ENCODE measurements around the gene TRERF1. TPM values are rescaled to one million over a fixed set of nuclear protein-coding genes. Genes with fewer than 3 reads are reported as not detected.

Gene TRERF1
- total RNA-seq, 5 donors from 2014 or later (not counting 1 experiment from before 2014, with no cell fraction given), result 20.5 to 52.2 (median 25.6) TPM

DNA sequence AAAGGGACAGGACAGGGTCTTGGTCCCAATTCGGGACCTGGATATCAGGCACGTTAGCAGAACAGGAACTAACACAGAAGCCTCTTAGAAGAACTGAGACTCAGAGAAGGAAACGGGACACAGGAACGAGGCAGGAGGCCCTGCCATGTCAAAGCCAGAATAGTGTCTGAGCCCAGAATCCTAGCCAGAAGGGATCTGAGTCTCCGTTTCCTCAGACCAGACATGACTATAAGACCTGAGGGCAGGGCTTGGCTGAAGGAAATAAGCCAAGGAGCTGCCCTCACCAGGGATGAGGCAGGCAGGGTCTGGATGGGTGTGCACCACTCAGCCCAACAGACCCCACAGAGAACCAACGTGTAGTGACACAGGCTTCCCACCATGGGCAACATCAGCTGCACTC is 40.3 kb downstream of the TRERF1 start:
- H3K27ac Mint-ChIP-seq, result peak overlapping the region in 1 of 2 donors; percentile 79
- CTCF ChIA-PET, result interaction anchor here in 1 of 2 donors (0.6 kb wide), 1 partner anchor 30 kb away, joined by 3 read pairs; no protein-coding TSS in a partner anchor

GRCh38 chr6:42410861-42411260 is 40.9 kb downstream of the TRERF1 start:
- no peaks in the 10 kb centered on the region for H3K27me3 Mint-ChIP-seq
- H3K27ac Mint-ChIP-seq, result peak overlapping the region; percentile 48 to 79
- H3K4me1 ChIP-seq (ENCODE audit: control insufficient read depth in 1 of 2, extremely low read depth in 1 of 2, insufficient read depth in 2 of 2, low read length in 2 of 2), result peaks cover 3 to 22% of the 10 kb centered on the region in 2 experiments
- peaks cover 0 to 7% of the 10 kb centered on the region in 2 donors for H3K36me3 ChIP-seq (ENCODE audit: control insufficient read depth in 2 of 2, extremely low read depth in 1 of 2, insufficient read depth in 1 of 2, low read length in 1 of 2)
- POLR2A ChIA-PET, result no interaction called here
- CTCF ChIA-PET, result interaction anchor here in 1 of 2 donors (0.6 kb wide), 1 partner anchor 31 kb away, joined by 3 read pairs; no protein-coding TSS in a partner anchor
- H3K27me3 ChIP-seq (replicated peaks in 1 of 2; ENCODE audit: control insufficient read depth in 2 of 2, extremely low read depth in 1 of 2, insufficient read depth in 2 of 2, low read length in 1 of 2), result no peaks in the 10 kb centered on the region
- H3K4me3 Mint-ChIP-seq, result no peak overlapping the region
- peaks cover 68 to 73% (median 69%) of the 10 kb centered on the region in 3 donors for H3K4me1 Mint-ChIP-seq
- H3K9me3 ChIP-seq, result no peaks in the 10 kb centered on the region
- no peak for DNase-seq
- no peak overlapping the region for H3K4me3 ChIP-seq (ENCODE audit: control insufficient read depth in 1 of 2, extremely low read depth in 1 of 2, low read length in 1 of 2)
- no peaks in the 10 kb centered on the region for H3K36me3 Mint-ChIP-seq
- no peak for ATAC-seq (replicated peaks in 1 of 4)
- no peak overlapping the region for H3K27ac ChIP-seq (ENCODE audit: low read length)
- no peaks in the 10 kb centered on the region for H3K9me3 Mint-ChIP-seq
- WGBS (ENCODE audit: insufficient coverage), result 100% methylated on average over 1 of the region's 1 CpG

More for the DNA sequence above, 40.3 kb downstream of the TRERF1 start:
- Histone ChIP-seq H3K36me3 (ENCODE audit: control insufficient read depth in 2 of 2, extremely low read depth in 1 of 2, insufficient read depth in 1 of 2, low read length in 1 of 2) (peaks cover 0 to 7% of the 10 kb centered on the region in 2 donors), H3K4me3 (ENCODE audit: control insufficient read depth in 1 of 2, extremely low read depth in 1 of 2, low read length in 1 of 2) (no peak overlapping the region), H3K4me1 (ENCODE audit: control insufficient read depth in 1 of 2, extremely low read depth in 1 of 2, insufficient read depth in 2 of 2, low read length in 2 of 2) (peaks cover 3 to 18% of the 10 kb centered on the region in 2 experiments), H3K27ac (ENCODE audit: low read length) (no peak overlapping the region), H3K27me3 (replicated peaks in 1 of 2; ENCODE audit: control insufficient read depth in 2 of 2, extremely low read depth in 1 of 2, insufficient read depth in 2 of 2, low read length in 1 of 2) (no peaks in the 10 kb centered on the region), H3K9me3 (no peaks in the 10 kb centered on the region)
- DNase-seq (no peak), ATAC-seq (replicated peaks in 1 of 4) (no peak)
- Mint-ChIP-seq H3K4me3 (no peak overlapping the region), H3K36me3 (no peaks in the 10 kb centered on the region), H3K9me3 (no peaks in the 10 kb centered on the region), H3K4me1 (peaks cover 66 to 73% (median 69%) of the 10 kb centered on the region in 3 donors), H3K27me3 (no peaks in the 10 kb centered on the region)
- POLR2A ChIA-PET, result no interaction called here
- 85% methylated on average over 5 of the region's 6 CpGs for WGBS (ENCODE audit: insufficient coverage)

DNA sequence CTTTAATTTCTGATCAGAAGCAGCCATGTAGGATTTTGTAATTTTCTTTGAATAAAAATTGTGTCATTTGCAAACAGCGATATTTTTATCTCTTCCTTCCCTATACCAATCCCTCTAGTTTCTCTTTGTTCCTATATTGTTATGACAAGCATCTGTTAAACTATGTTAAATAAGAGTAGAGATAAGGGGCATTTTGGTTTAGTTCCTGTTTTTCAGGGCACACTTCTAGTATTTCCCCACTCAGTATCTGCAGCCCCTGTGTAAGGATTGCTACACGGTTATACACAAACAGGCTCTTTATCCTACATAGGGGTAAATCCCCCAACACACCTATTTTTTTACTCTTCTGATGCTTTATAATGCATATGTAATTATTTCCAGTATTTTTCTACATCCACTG is 42.1 kb downstream of the TRERF1 start:
- DNase-seq (no peak), ATAC-seq (replicated peaks in 1 of 4) (no peak)
- ChIA-PET POLR2A (interaction anchor here in 1 of 2 donors (1.2 kb wide), 1 partner anchor 19 kb away, joined by 3 read pairs; no protein-coding TSS in a partner anchor), CTCF (no interaction called here)
- H3K9me3 Mint-ChIP-seq, result no peaks in the 10 kb centered on the region
- H3K27me3 Mint-ChIP-seq, result no peaks in the 10 kb centered on the region
- H3K27ac Mint-ChIP-seq, result peak overlapping the region; percentile 64 to 70
- no peak overlapping the region for H3K4me3 Mint-ChIP-seq
- H3K27me3 ChIP-seq (replicated peaks in 1 of 2; ENCODE audit: control insufficient read depth in 2 of 2, extremely low read depth in 1 of 2, insufficient read depth in 2 of 2, low read length in 1 of 2), result no peaks in the 10 kb centered on the region
- H3K36me3 ChIP-seq (ENCODE audit: control insufficient read depth in 2 of 2, extremely low read depth in 1 of 2, insufficient read depth in 1 of 2, low read length in 1 of 2), result peaks cover 0 to 7% of the 10 kb centered on the region in 2 donors
- no peak overlapping the region for H3K4me3 ChIP-seq (ENCODE audit: control insufficient read depth in 1 of 2, extremely low read depth in 1 of 2, low read length in 1 of 2)
- H3K4me1 Mint-ChIP-seq, result peaks cover 63 to 72% (median 68%) of the 10 kb centered on the region in 3 donors
- no peak overlapping the region for H3K27ac ChIP-seq (ENCODE audit: low read length)
- no CpG with 5 or more reads among the region's 2 CpGs for WGBS (ENCODE audit: insufficient coverage)
- H3K9me3 ChIP-seq, result no peaks in the 10 kb centered on the region
- H3K4me1 ChIP-seq (ENCODE audit: control insufficient read depth in 1 of 2, extremely low read depth in 1 of 2, insufficient read depth in 2 of 2, low read length in 2 of 2), result peaks cover 3 to 30% of the 10 kb centered on the region in 2 experiments
- no peaks in the 10 kb centered on the region for H3K36me3 Mint-ChIP-seq

- Mint-ChIP-seq H3K27ac (peak overlapping the region; percentile 72 to 74), H3K36me3 (peaks cover 3% of the 10 kb centered on the region), H3K27me3 (no peaks in the 10 kb centered on the region), H3K4me3 (peak overlapping the region in 2 of 3 donors; percentile 43 to 58), H3K9me3 (no peaks in the 10 kb centered on the region), H3K4me1 (peaks cover 72 to 81% (median 77%) of the 10 kb centered on the region in 3 donors)
- no peaks in the 10 kb centered on the region for H3K27me3 ChIP-seq (replicated peaks in 1 of 2; ENCODE audit: control insufficient read depth in 2 of 2, extremely low read depth in 1 of 2, insufficient read depth in 2 of 2, low read length in 1 of 2)
- POLR2A ChIA-PET, result interaction anchor here (0.5 to 0.7 kb wide), 2 partner anchors 37 to 54 kb away, joined by 3 to 6 read pairs; no protein-coding TSS in a partner anchor
- ATAC-seq (replicated peaks in 1 of 4) (no peak), DNase-seq (no peak)
- CTCF ChIA-PET, result no interaction called here
- peaks cover 9 to 51% of the 10 kb centered on the region in 2 experiments for H3K4me1 ChIP-seq (ENCODE audit: control insufficient read depth in 1 of 2, extremely low read depth in 1 of 2, insufficient read depth in 2 of 2, low read length in 2 of 2)
- no peaks in the 10 kb centered on the region for H3K9me3 ChIP-seq
- H3K27ac ChIP-seq (ENCODE audit: low read length), result peak overlapping the region; percentile 13
- WGBS (ENCODE audit: insufficient coverage), result 90% methylated on average over 2 of the region's 8 CpGs
- H3K4me3 ChIP-seq (ENCODE audit: control insufficient read depth in 1 of 2, extremely low read depth in 1 of 2, low read length in 1 of 2), result no peak overlapping the region
- peaks cover 2 to 7% of the 10 kb centered on the region in 2 donors for H3K36me3 ChIP-seq (ENCODE audit: control insufficient read depth in 2 of 2, extremely low read depth in 1 of 2, insufficient read depth in 1 of 2, low read length in 1 of 2)
Observed at GRCh38 chr6:42407379-42407778, 44.3 kb downstream of the TRERF1 start.

DNA sequence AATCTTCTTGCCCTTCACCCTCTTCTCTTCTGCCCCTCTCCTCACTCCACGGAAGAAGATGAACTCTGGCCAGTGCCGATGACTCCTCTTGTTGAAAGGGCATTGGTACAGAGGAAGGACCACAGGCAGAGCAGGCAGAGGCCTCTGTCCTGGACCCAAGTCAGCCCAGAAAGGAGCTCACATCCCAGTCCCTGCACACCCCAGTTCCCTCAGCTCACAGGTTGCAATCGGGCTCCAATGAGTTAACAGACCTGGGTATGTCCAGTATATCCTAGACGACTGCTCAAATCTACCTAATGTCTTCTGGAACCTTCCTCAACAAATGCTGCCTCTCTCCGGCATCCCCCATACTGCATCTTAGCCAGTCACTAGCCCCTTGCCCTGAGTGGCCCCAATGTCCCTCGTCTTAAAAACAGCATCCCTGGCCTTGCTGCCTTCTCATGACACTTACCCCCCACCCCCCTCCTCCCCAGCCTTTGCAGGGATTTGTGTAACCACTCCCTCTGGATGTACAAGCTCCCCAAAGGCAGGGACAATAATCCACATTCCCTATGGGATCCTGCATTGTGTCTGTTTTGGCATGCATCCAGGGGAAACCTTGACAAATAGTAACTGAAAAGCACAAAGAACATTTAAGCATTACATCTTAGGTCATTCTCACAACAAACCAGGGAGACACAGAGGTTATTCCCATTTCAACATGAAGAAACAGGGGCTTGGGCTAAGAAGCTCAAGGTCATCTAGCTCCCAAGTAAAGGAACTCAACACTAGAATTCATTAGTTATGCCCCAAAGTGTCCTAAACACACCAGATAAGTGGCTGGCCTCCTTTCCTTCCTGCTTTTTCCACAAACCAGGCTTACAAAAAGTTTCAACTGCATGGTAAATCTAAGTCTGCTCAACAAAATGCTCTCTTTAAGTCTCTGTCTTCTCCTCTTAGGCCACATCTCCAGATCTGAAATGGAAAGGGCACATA is 45.1 kb downstream of the TRERF1 start:
- H3K27me3 Mint-ChIP-seq, result no peaks in the 10 kb centered on the region
- no peaks in the 10 kb centered on the region for H3K9me3 Mint-ChIP-seq
- POLR2A ChIA-PET, result interaction anchor here (0.5 to 0.7 kb wide), 3 partner anchors 38 to 55 kb away, joined by 3 to 6 read pairs (median 3); no protein-coding TSS in a partner anchor
- peaks cover 3% of the 10 kb centered on the region for H3K36me3 Mint-ChIP-seq
- CTCF ChIA-PET, result interaction anchor here in 1 of 2 donors (1.0 kb wide), 1 partner anchor 16 kb away, joined by 3 read pairs; no protein-coding TSS in a partner anchor
- WGBS (ENCODE audit: insufficient coverage), result 95% methylated on average over 5 of the region's 6 CpGs
- Histone ChIP-seq H3K9me3 (no peaks in the 10 kb centered on the region), H3K4me1 (ENCODE audit: control insufficient read depth in 1 of 2, extremely low read depth in 1 of 2, insufficient read depth in 2 of 2, low read length in 2 of 2) (peaks cover 9 to 58% of the 10 kb centered on the region in 2 experiments), H3K27me3 (replicated peaks in 1 of 2; ENCODE audit: control insufficient read depth in 2 of 2, extremely low read depth in 1 of 2, insufficient read depth in 2 of 2, low read length in 1 of 2) (no peaks in the 10 kb centered on the region), H3K4me3 (ENCODE audit: control insufficient read depth in 1 of 2, extremely low read depth in 1 of 2, low read length in 1 of 2) (no peak overlapping the region), H3K27ac (ENCODE audit: low read length) (peak overlapping the region; percentile 13), H3K36me3 (ENCODE audit: control insufficient read depth in 2 of 2, extremely low read depth in 1 of 2, insufficient read depth in 1 of 2, low read length in 1 of 2) (peaks cover 2% of the 10 kb centered on the region in 2 donors)
- no peak overlapping the region for H3K4me3 Mint-ChIP-seq
- DNase-seq (no peak), ATAC-seq (replicated peaks in 1 of 4) (no peak)
- H3K27ac Mint-ChIP-seq, result peak overlapping the region; percentile 72 to 74
- peaks cover 77 to 85% (median 82%) of the 10 kb centered on the region in 3 donors for H3K4me1 Mint-ChIP-seq

DNA sequence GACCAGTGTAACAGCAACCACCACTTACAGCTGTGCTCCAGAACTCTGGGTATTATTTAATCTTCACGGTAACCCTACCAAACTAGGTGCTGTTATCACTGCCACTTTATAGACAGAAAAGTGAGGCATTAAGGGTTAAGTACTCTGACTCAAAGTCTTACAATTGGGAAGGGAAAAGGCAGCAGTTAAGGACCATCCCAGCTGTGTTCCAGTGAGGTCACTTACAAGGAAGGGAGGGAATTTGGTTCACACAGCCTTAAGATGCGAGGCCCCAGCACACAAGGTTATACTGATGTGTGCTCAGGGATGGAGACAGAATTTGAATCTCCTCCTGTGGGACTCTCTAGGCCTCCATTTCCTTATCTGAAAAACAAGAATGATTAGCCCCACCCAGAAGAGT is 46.7 kb downstream of the TRERF1 start:
- Histone ChIP-seq H3K4me1 (ENCODE audit: control insufficient read depth in 1 of 2, extremely low read depth in 1 of 2, insufficient read depth in 2 of 2, low read length in 2 of 2) (peaks cover 9 to 63% of the 10 kb centered on the region in 2 experiments), H3K27ac (ENCODE audit: low read length) (peak overlapping the region; percentile 61), H3K27me3 (replicated peaks in 1 of 2; ENCODE audit: control insufficient read depth in 2 of 2, extremely low read depth in 1 of 2, insufficient read depth in 2 of 2, low read length in 1 of 2) (no peaks in the 10 kb centered on the region), H3K9me3 (no peaks in the 10 kb centered on the region), H3K36me3 (ENCODE audit: control insufficient read depth in 2 of 2, extremely low read depth in 1 of 2, insufficient read depth in 1 of 2, low read length in 1 of 2) (peaks cover 2 to 3% of the 10 kb centered on the region in 2 donors), H3K4me3 (ENCODE audit: control insufficient read depth in 1 of 2, extremely low read depth in 1 of 2, low read length in 1 of 2) (no peak overlapping the region)
- DNase-seq (no peak), ATAC-seq (replicated peaks in 1 of 4) (peak in 1 of 4 experiments; percentile 25)
- peaks cover 79 to 85% (median 81%) of the 10 kb centered on the region in 3 donors for H3K4me1 Mint-ChIP-seq
- H3K9me3 Mint-ChIP-seq, result no peaks in the 10 kb centered on the region
- WGBS (ENCODE audit: insufficient coverage), result no CpG with 5 or more reads among the region's 2 CpGs
- H3K27me3 Mint-ChIP-seq, result no peaks in the 10 kb centered on the region
- peak overlapping the region; percentile 92 to 95 for H3K27ac Mint-ChIP-seq
- peak overlapping the region in 2 of 3 donors; percentile 1 to 79 for H3K4me3 Mint-ChIP-seq
- ChIA-PET POLR2A (no interaction called here), CTCF (no interaction called here)
- H3K36me3 Mint-ChIP-seq, result peaks cover 3% of the 10 kb centered on the region
